MM.1S (cell line): ENCODE data around the gene MRPL43.

Experiments
- CTCF ChIP-seq: fragments of 300-600 bp; sonication (generic); IDR thresholded peaks from 2 replicates; pipeline ENCODE4 v1.5.1; 2016; ENCODE audit warnings: antibody characterized with exemption, low read length, mixed read lengths
- EZH2 ChIP-seq: fragments of 300-600 bp; sonication (generic); optimal IDR thresholded peaks from 2 replicates; pipeline ENCODE3; 2017; ENCODE audit warnings: low read depth, mild to moderate bottlenecking, antibody characterized with exemption, low read length, mixed read lengths
- EZH2phosphoT487 ChIP-seq: fragments of 300-600 bp; sonication (generic); IDR thresholded peaks from 2 replicates; pipeline ENCODE4 v1.6.1; 2018; ENCODE audit warnings: antibody characterized with exemption, low read length

- TF ChIP-seq EZH2 (no peak), EZH2phosphoT487 (no peak), CTCF (no peak)
These were observed 15.0 kb downstream of the MRPL43 start for GRCh38 chr10:100972115-100972903.
